Osteoblast (primary cell): Measurements from ENCODE around the gene NDUFS8. TPM values are rescaled to one million over a fixed set of nuclear protein-coding genes. Genes with fewer than 3 reads are reported as not detected.
A peak's percentile ranks its signal among the peaks of the same experiment; 100 is the strongest.

ENCODE experiments used
- DNase-seq: peaks from one replicate; pipeline ENCODE4 v3.0.0; 2011; ENCODE audit warnings: low spot score, mixed read lengths; ENCODE audit not compliant: insufficient read length; ENCODE audit errors: missing footprints
- H2AFZ ChIP-seq: 2 replicates; pipeline ENCODE4 v1.6.0; 2011; ENCODE audit warnings: mild to moderate bottlenecking, low read length
- H3K27ac ChIP-seq: 2 replicates; pipeline ENCODE4 v1.5.1; 2011; ENCODE audit warnings: mild to moderate bottlenecking, low read depth, low read length, moderate library complexity
- H3K27me3 ChIP-seq: 2 replicates; pipeline ENCODE4 v1.6.0; 2012; ENCODE audit warnings: mild to moderate bottlenecking, control low read depth, inconsistent platforms, low read length, moderate library complexity; ENCODE audit not compliant: insufficient read depth
- H3K36me3 ChIP-seq: 2 replicates; pipeline ENCODE4 v1.5.1; 2011; ENCODE audit warnings: mild to moderate bottlenecking, low read length, control low read depth, moderate library complexity; ENCODE audit not compliant: insufficient read depth
- H3K4me1 ChIP-seq: 2 replicates; pipeline ENCODE4 v1.5.1; 2011; ENCODE audit warnings: mild to moderate bottlenecking, low read length, control low read depth, moderate library complexity; ENCODE audit not compliant: insufficient read depth
- H3K4me2 ChIP-seq: 2 replicates; pipeline ENCODE4 v1.6.0; 2011; ENCODE audit warnings: mild to moderate bottlenecking, low read length; ENCODE audit not compliant: insufficient read depth
- H3K4me3 ChIP-seq: fragments of 200-600 bp; sonication (generic); 3 replicates; pipeline ENCODE4 v1.5.1; 2012; ENCODE audit warnings: mild to moderate bottlenecking, low read length, inconsistent platforms; ENCODE audit not compliant: insufficient read depth
- H3K79me2 ChIP-seq: 2 replicates; pipeline ENCODE4 v1.6.0; 2012; ENCODE audit warnings: mild to moderate bottlenecking, low read length, control low read depth, inconsistent platforms; ENCODE audit not compliant: insufficient read depth
- H3K9me3 ChIP-seq: 2 replicates; pipeline ENCODE4 v1.5.1; 2011; ENCODE audit warnings: low read depth, low read length, control low read depth
- H4K20me1 ChIP-seq: 2 replicates; pipeline ENCODE4 v1.6.0; 2012; ENCODE audit warnings: mild to moderate bottlenecking, low read length, control low read depth; ENCODE audit not compliant: insufficient read depth
- CTCF ChIP-seq: IDR thresholded peaks from 2 replicates; pipeline ENCODE4 v1.5.1; 2011; ENCODE audit warnings: mild to moderate bottlenecking, low read depth, low read length, moderate library complexity; ENCODE audit errors: extremely low read depth
- total RNA-seq: library from RNA; depleted of rRNA; stranded (reverse); fragments of >200 nt; gene quantifications from 2 replicates; pipeline ENCODE4 v1.2.3, GENCODE V29; 2012

NDUFS8 gene
- total RNA-seq, 1 donor, result 73.1 TPM

GRCh38 chr11:68038718-68039525, 8.4 kb downstream of the NDUFS8 start, which contains the start of gene TCIRG1:
Gene TCIRG1 (plus strand): TSS chr11:68039025. CDS start chr11:68041272, 2,247 bp downstream.
- DNase-seq, result peak; percentile 100
- peaks cover 44% of the 10 kb centered on the region for H3K79me2 ChIP-seq
- no peaks in the 10 kb centered on the region for H3K9me3 ChIP-seq
- no peak for TF ChIP-seq CTCF
- peak within 1 kb of the TSS; percentile 76 for H2AFZ ChIP-seq
- peaks cover 21% of the 10 kb centered on the region for H3K4me1 ChIP-seq
- no peaks in the 10 kb centered on the region for H3K27me3 ChIP-seq
- H3K4me3 ChIP-seq, result peak within 1 kb of the TSS; percentile 86
- H3K36me3 ChIP-seq, result peaks cover 9% of the 10 kb centered on the region
- no peaks in the 10 kb centered on the region for H4K20me1 ChIP-seq
- H3K27ac ChIP-seq, result peak within 1 kb of the TSS; percentile 73
- peak within 1 kb of the TSS; percentile 87 for H3K4me2 ChIP-seq

- peak overlapping the region; percentile 86 for H3K4me3 ChIP-seq
- H3K79me2 ChIP-seq, result peaks cover 44% of the 10 kb centered on the region
- no peaks in the 10 kb centered on the region for H4K20me1 ChIP-seq
- no peak for TF ChIP-seq CTCF
- H2AFZ ChIP-seq, result peak overlapping the region; percentile 56
- peak; percentile 92 for DNase-seq
- H3K36me3 ChIP-seq, result peaks cover 9% of the 10 kb centered on the region
- no peaks in the 10 kb centered on the region for H3K9me3 ChIP-seq
- no peaks in the 10 kb centered on the region for H3K27me3 ChIP-seq
- H3K4me1 ChIP-seq, result peaks cover 21% of the 10 kb centered on the region
- H3K4me2 ChIP-seq, result peak overlapping the region; percentile 87
- H3K27ac ChIP-seq, result peak overlapping the region; percentile 73
Measured at GRCh38 chr11:68039526-68040086, 9.1 kb downstream of the NDUFS8 start.

- peak overlapping the region; percentile 73 for H3K27ac ChIP-seq
- no peaks in the 10 kb centered on the region for H4K20me1 ChIP-seq
- peak overlapping the region; percentile 56 for H2AFZ ChIP-seq
- peak overlapping the region; percentile 86 for H3K4me3 ChIP-seq
- H3K79me2 ChIP-seq, result peaks cover 44% of the 10 kb centered on the region
- peak overlapping the region; percentile 87 for H3K4me2 ChIP-seq
- H3K9me3 ChIP-seq, result no peaks in the 10 kb centered on the region
- peaks cover 21% of the 10 kb centered on the region for H3K4me1 ChIP-seq
- DNase-seq, result peak; percentile 99
- peaks cover 15% of the 10 kb centered on the region for H3K36me3 ChIP-seq
- H3K27me3 ChIP-seq, result no peaks in the 10 kb centered on the region
- no peak for TF ChIP-seq CTCF
Measured at GRCh38 chr11:68040101-68040956, 9.8 kb downstream of the NDUFS8 start.
